Measurements from ENCODE around the gene LZTS2.
A peak's percentile ranks its signal among the peaks of the same experiment; 100 is the strongest.

Gene LZTS2

GRCh38 chr10:101007099-101007711 is 7.6 kb downstream of the LZTS2 start:
- peak in 1 of 3 donors; percentile 16 for DNase-seq
- Histone ChIP-seq H3K9me3 (ENCODE audit: control extremely low read depth in 1 of 5, control insufficient read depth in 4 of 5, insufficient read depth in 2 of 5, low read depth in 1 of 5, low read length in 4 of 5) (no peaks in the 10 kb centered on the region), H3K4me1 (ENCODE audit: control extremely low read depth in 1 of 4, control insufficient read depth in 4 of 4, insufficient read depth in 4 of 4, low read length in 3 of 4) (peaks cover 0 to 7% (median 3%) of the 10 kb centered on the region in 4 experiments), H3K27ac (ENCODE audit: insufficient read depth in 1 of 2, low read depth in 1 of 2, low read length in 2 of 2, poor library complexity in 1 of 2, severe bottlenecking in 2 of 2) (peak overlapping the region in 1 of 2 experiments; percentile 9), H3K27me3 (replicated peaks in 2 of 5; ENCODE audit: control insufficient read depth in 4 of 5, insufficient read depth in 5 of 5, low read length in 4 of 5) (no peaks in the 10 kb centered on the region), H3K36me3 (ENCODE audit: control insufficient read depth in 4 of 4, insufficient read depth in 4 of 4, low read length in 3 of 4) (peaks cover 6 to 47% (median 38%) of the 10 kb centered on the region in 4 experiments), H3K4me3 (ENCODE audit: control insufficient read depth in 1 of 7, extremely low read depth in 1 of 7, insufficient read depth in 4 of 7, low read depth in 2 of 7, low read length in 6 of 7) (no peak overlapping the region)
- WGBS (ENCODE audit: insufficient coverage): 93% methylated on average over 6 of the region's 11 CpGs
- POLR2A ChIA-PET: interaction anchor here (0.6 kb wide), 1 partner anchor 15 kb away, joined by 3 read pairs; no protein-coding TSS in a partner anchor
- CTCF ChIA-PET: interaction anchor here (0.9 to 23.7 kb wide), 3 partner anchors 10 to 33 kb away, joined by 4 to 311 read pairs (median 152); partner anchors contain the start of gene LZTS2

- no peaks in the 10 kb centered on the region for H3K27me3 ChIP-seq (replicated peaks in 2 of 5; ENCODE audit: control insufficient read depth in 4 of 5, insufficient read depth in 5 of 5, low read length in 4 of 5)
- WGBS (ENCODE audit: insufficient coverage): 90% methylated on average over 10 of the region's 13 CpGs
- no peak overlapping the region for H3K27ac ChIP-seq (ENCODE audit: insufficient read depth in 1 of 2, low read depth in 1 of 2, low read length in 2 of 2, poor library complexity in 1 of 2, severe bottlenecking in 2 of 2)
- no peak overlapping the region for H3K4me3 ChIP-seq (ENCODE audit: control insufficient read depth in 1 of 7, extremely low read depth in 1 of 7, insufficient read depth in 4 of 7, low read depth in 2 of 7, low read length in 6 of 7)
- no peak for DNase-seq
- CTCF ChIA-PET: interaction anchor here (1.6 to 23.7 kb wide), 3 partner anchors 9 to 134 kb away, joined by 5 to 311 read pairs (median 152); partner anchors contain the start of gene LZTS2
- peaks cover 6 to 40% (median 31%) of the 10 kb centered on the region in 4 experiments for H3K36me3 ChIP-seq (ENCODE audit: control insufficient read depth in 4 of 4, insufficient read depth in 4 of 4, low read length in 3 of 4)
- peaks cover 0 to 10% (median 7%) of the 10 kb centered on the region in 4 experiments for H3K4me1 ChIP-seq (ENCODE audit: control extremely low read depth in 1 of 4, control insufficient read depth in 4 of 4, insufficient read depth in 4 of 4, low read length in 3 of 4)
- no peaks in the 10 kb centered on the region for H3K9me3 ChIP-seq (ENCODE audit: control extremely low read depth in 1 of 5, control insufficient read depth in 4 of 5, insufficient read depth in 2 of 5, low read depth in 1 of 5, low read length in 4 of 5)
- POLR2A ChIA-PET: no interaction called here
These were observed 8.6 kb downstream of the LZTS2 start for GRCh38 chr10:101007915-101008822.

DNA sequence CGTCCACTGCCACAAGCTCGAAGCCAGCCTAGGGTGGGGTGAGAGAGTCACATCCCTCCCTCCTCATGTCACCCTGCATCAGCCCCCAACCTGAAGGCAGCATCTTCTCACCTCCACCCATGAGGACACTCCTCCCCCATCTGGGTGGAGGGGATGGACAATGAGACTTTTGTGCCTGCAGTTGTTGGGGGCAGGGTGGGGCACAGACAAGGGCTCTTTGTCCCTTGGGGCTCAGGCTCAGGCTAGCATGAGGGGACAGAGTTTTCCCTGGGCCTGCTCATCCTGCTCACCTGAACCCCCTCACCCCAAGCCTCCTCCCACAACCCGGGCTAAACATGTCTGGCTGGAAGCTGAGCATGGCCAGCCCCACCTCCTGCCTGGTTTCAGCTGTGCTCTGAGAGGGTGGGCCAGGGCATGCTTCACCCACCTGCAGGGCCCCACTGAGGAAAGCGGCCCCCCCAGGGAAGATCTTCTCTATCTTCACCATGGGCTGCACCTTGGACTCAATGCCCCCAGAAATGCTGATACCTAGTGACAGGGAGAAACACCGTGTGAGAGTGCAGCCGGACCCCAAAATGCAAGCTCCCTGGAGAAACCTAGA is 9.3 kb downstream of the LZTS2 start:
- Histone ChIP-seq H3K27me3 (replicated peaks in 2 of 5; ENCODE audit: control insufficient read depth in 4 of 5, insufficient read depth in 5 of 5, low read length in 4 of 5) (no peaks in the 10 kb centered on the region), H3K9me3 (ENCODE audit: control extremely low read depth in 1 of 5, control insufficient read depth in 4 of 5, insufficient read depth in 2 of 5, low read depth in 1 of 5, low read length in 4 of 5) (no peaks in the 10 kb centered on the region), H3K4me3 (ENCODE audit: control insufficient read depth in 1 of 7, extremely low read depth in 1 of 7, insufficient read depth in 4 of 7, low read depth in 2 of 7, low read length in 6 of 7) (no peak overlapping the region), H3K27ac (ENCODE audit: insufficient read depth in 1 of 2, low read depth in 1 of 2, low read length in 2 of 2, poor library complexity in 1 of 2, severe bottlenecking in 2 of 2) (no peak overlapping the region), H3K4me1 (ENCODE audit: control extremely low read depth in 1 of 4, control insufficient read depth in 4 of 4, insufficient read depth in 4 of 4, low read length in 3 of 4) (peaks cover 0 to 16% (median 9%) of the 10 kb centered on the region in 4 experiments), H3K36me3 (ENCODE audit: control insufficient read depth in 4 of 4, insufficient read depth in 4 of 4, low read length in 3 of 4) (peaks cover 6 to 32% (median 24%) of the 10 kb centered on the region in 4 experiments)
- DNase-seq: no peak
- WGBS (ENCODE audit: insufficient coverage): 100% methylated on average over 3 of the region's 6 CpGs
- POLR2A ChIA-PET: no interaction called here
- CTCF ChIA-PET: interaction anchor here (0.5 to 7.5 kb wide), 3 partner anchors 13 to 133 kb away, joined by 3 to 152 read pairs (median 5); partner anchors contain the start of gene LZTS2

DNA sequence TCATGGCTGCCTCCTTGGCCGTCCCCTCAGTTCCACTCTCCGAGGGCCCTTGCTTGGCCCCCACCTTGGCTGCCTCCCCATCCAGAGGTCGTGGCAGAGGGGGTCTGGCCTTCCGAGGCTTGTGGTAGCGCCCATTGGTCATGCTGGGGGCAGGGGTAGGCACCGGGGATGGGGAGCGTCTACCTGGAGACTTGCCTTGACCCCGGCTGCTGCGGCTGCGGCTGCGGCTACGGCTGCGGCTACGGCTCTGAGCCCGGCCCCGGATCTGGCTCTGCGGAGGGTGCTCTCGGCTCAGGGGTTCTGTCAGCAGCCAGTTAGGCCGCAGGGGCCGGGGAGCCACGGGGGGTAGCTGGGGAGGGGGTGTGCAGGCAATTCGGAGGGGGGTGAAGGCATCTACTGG is 10.7 kb downstream of the LZTS2 start:
- WGBS (ENCODE audit: insufficient coverage): 96% methylated on average over 15 of the region's 22 CpGs
- H3K27ac ChIP-seq (ENCODE audit: insufficient read depth in 1 of 2, low read depth in 1 of 2, low read length in 2 of 2, poor library complexity in 1 of 2, severe bottlenecking in 2 of 2): no peak overlapping the region
- CTCF ChIA-PET: interaction anchor here (1.0 to 7.5 kb wide), 4 partner anchors 9 to 41 kb away, joined by 3 to 152 read pairs (median 7); partner anchors contain the start of genes LZTS2 and SEMA4G
- peaks cover 0 to 16% (median 13%) of the 10 kb centered on the region in 4 experiments for H3K4me1 ChIP-seq (ENCODE audit: control extremely low read depth in 1 of 4, control insufficient read depth in 4 of 4, insufficient read depth in 4 of 4, low read length in 3 of 4)
- no peak overlapping the region for H3K4me3 ChIP-seq (ENCODE audit: control insufficient read depth in 1 of 7, extremely low read depth in 1 of 7, insufficient read depth in 4 of 7, low read depth in 2 of 7, low read length in 6 of 7)
- no peaks in the 10 kb centered on the region for H3K27me3 ChIP-seq (replicated peaks in 2 of 5; ENCODE audit: control insufficient read depth in 4 of 5, insufficient read depth in 5 of 5, low read length in 4 of 5)
- H3K9me3 ChIP-seq (ENCODE audit: control extremely low read depth in 1 of 5, control insufficient read depth in 4 of 5, insufficient read depth in 2 of 5, low read depth in 1 of 5, low read length in 4 of 5): no peaks in the 10 kb centered on the region
- DNase-seq: no peak
- POLR2A ChIA-PET: no interaction called here
- H3K36me3 ChIP-seq (ENCODE audit: control insufficient read depth in 4 of 4, insufficient read depth in 4 of 4, low read length in 3 of 4): peaks cover 3 to 22% (median 17%) of the 10 kb centered on the region in 4 experiments

- no peak overlapping the region for H3K27ac ChIP-seq (ENCODE audit: insufficient read depth in 1 of 2, low read depth in 1 of 2, low read length in 2 of 2, poor library complexity in 1 of 2, severe bottlenecking in 2 of 2)
- peaks cover 0 to 8% (median 3%) of the 10 kb centered on the region in 4 experiments for H3K36me3 ChIP-seq (ENCODE audit: control insufficient read depth in 4 of 4, insufficient read depth in 4 of 4, low read length in 3 of 4)
- H3K9me3 ChIP-seq (ENCODE audit: control extremely low read depth in 1 of 5, control insufficient read depth in 4 of 5, insufficient read depth in 2 of 5, low read depth in 1 of 5, low read length in 4 of 5): no peaks in the 10 kb centered on the region
- peaks cover 0 to 16% (median 13%) of the 10 kb centered on the region in 4 experiments for H3K4me1 ChIP-seq (ENCODE audit: control extremely low read depth in 1 of 4, control insufficient read depth in 4 of 4, insufficient read depth in 4 of 4, low read length in 3 of 4)
- CTCF ChIA-PET: interaction anchor here (0.9 to 7.5 kb wide), 12 partner anchors 8 to 54 kb away, joined by 3 to 152 read pairs (median 4); partner anchors contain the start of genes LZTS2 and SEMA4G
- 80% methylated on average over 17 of the region's 22 CpGs for WGBS (ENCODE audit: insufficient coverage)
- POLR2A ChIA-PET: interaction anchor here (1.4 kb wide), 1 partner anchor 10 kb away, joined by 5 read pairs; no protein-coding TSS in a partner anchor
- peak in 1 of 3 donors; percentile 24 for DNase-seq
- H3K27me3 ChIP-seq (replicated peaks in 2 of 5; ENCODE audit: control insufficient read depth in 4 of 5, insufficient read depth in 5 of 5, low read length in 4 of 5): peaks cover 0 to 7% (median 3%) of the 10 kb centered on the region in 5 experiments
- no peak overlapping the region for H3K4me3 ChIP-seq (ENCODE audit: control insufficient read depth in 1 of 7, extremely low read depth in 1 of 7, insufficient read depth in 4 of 7, low read depth in 2 of 7, low read length in 6 of 7)
These were observed 12.2 kb downstream of the LZTS2 start for GRCh38 chr10:101011517-101012423.
